ENCODE results near the gene FYB1.
A peak's percentile ranks its signal among the peaks of the same experiment; 100 is the strongest.
"Not testable (repeated sequence)": the region's sequence is repeated elsewhere in the genome, so short reads cannot be mapped to it uniquely, and the experiment has no call there.

Gene FYB1, protein sequence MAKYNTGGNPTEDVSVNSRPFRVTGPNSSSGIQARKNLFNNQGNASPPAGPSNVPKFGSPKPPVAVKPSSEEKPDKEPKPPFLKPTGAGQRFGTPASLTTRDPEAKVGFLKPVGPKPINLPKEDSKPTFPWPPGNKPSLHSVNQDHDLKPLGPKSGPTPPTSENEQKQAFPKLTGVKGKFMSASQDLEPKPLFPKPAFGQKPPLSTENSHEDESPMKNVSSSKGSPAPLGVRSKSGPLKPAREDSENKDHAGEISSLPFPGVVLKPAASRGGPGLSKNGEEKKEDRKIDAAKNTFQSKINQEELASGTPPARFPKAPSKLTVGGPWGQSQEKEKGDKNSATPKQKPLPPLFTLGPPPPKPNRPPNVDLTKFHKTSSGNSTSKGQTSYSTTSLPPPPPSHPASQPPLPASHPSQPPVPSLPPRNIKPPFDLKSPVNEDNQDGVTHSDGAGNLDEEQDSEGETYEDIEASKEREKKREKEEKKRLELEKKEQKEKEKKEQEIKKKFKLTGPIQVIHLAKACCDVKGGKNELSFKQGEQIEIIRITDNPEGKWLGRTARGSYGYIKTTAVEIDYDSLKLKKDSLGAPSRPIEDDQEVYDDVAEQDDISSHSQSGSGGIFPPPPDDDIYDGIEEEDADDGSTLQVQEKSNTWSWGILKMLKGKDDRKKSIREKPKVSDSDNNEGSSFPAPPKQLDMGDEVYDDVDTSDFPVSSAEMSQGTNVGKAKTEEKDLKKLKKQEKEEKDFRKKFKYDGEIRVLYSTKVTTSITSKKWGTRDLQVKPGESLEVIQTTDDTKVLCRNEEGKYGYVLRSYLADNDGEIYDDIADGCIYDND

DNA sequence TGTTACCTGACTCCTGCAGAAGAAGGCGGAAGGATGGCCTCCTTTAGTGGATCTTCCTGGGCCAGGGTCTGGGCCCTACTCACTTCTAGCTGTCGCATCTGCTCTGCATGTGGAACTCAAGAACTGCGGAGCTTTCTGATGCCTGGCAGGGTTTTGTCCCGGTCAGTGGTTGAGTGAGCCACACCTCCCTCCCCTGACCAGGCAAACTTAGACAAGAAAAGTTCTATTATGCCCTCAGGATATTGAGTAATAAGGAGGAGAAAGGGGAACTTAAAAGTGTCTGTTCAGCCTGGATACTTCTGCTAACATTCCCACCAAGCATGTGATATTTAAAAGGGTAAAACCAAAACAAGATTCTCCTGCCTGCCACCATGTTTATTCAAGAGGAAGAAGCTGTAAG, at the start of gene FYB1:
Gene FYB1, minus strand, starts transcription at position 127 of the 400 bp plus-strand sequence. CDS start 16,603 bp downstream, outside the sequence.
- peak; percentile 45 for DNase-seq (ENCODE audit: low spot score)

DNA sequence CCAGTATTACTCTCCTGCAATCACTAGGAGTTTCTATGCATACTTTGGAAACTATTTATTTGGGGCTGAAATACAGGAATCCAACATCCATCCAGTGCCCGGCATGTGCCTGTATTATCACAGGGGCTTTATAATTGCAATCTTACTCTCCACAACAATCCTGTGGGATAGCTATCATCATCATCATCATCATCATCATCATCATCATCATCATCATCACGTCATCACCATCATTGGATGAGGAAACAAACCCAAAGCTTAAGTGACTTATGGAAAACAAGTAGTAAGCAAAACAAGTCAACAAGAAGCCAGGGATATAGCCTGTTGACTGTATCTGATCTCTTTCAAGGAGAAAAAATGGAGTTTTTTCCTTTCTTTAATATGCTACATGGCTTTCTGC, 47.8 kb upstream of the FYB1 start:
- no peak for DNase-seq (ENCODE audit: low spot score)

DNA sequence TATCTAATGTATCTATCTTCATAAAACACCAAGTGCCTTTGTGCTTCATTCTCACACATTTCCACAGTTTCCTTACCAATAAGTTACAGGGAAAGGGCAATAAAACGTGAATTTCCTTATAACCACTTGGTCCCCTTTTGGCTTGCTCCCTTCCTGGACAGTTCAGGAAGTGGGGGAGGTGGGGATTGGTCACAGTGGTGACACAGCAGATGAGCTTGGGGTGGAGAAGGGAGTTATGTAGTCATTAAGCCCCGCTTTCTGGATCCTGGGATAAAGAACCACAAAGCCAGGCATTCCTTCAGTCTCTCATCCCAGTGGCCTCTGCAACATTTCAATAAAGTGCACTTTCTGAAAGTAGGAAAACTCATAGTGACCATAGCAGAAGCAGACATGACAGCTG, 47.1 kb upstream of the FYB1 start:
- DNase-seq (ENCODE audit: low spot score) = no peak

GRCh38 chr5:39264528-39264927, 45.2 kb upstream of the FYB1 start:
- no peak for DNase-seq (ENCODE audit: low spot score)

GRCh38 chr5:39262981-39263380, 43.6 kb upstream of the FYB1 start:
- DNase-seq (ENCODE audit: low spot score) = no peak

- DNase-seq (ENCODE audit: low spot score) = no peak
These were observed 40.7 kb upstream of the FYB1 start for GRCh38 chr5:39260095-39260494.

DNA sequence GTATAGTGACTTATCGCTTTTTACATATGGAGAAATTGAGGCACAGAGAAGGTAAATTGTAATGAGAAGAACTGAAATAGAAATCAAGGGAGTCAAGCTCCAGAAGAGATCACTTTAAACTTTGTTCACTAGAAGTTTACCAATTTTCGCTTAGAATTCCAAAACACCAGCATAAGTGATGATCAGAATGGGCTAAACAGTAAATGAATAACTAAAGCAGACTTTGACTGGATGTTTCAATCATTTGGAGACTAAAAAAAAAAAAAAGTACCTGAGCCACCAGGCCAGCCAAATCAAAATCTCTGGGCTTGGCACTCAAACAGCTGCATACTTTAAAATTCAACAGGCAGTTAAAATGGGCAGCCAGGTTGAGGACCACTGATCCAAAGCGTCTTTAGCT, 38.2 kb upstream of the FYB1 start:
- no peak for DNase-seq (ENCODE audit: low spot score)

DNA sequence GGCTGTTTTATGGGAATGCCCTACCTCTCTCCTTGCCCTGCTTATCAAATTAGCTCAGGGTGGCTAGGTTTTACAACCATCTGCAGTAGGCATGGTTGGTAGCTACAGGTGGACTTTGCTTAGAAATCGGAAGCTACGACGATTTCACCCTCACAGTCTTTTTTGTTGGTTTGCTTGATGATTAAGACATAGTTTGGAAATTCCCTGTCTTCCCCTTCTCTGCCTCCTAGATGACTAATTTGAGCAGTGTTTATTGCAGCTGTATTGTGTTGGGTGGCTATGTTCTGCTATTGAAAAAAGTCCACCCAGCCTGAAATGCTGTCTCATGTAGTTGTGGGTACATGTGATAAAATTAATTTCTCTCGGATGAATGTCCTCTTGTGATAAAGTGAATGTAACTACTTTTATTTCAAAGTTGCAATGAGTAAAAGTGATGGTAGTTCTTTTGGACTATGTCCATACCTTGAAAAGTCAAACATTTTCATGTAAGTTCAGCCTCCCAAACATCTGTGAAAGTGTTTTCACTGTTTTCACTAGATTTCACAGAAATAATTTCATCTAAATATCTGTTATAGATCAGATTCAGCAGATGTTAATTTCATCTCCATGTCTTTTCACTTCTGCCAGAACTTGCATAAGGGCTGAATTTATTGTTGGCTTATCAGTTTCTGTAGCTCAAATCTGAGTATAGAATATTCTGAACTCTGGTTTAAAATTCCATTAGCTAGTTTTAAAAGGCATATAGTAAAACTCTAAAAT, 37.3 kb upstream of the FYB1 start:
- DNase-seq (ENCODE audit: low spot score) = no peak

- no peak for DNase-seq (ENCODE audit: low spot score)
These were observed 36.0 kb upstream of the FYB1 start for GRCh38 chr5:39255406-39255805.

GRCh38 chr5:39254671-39255070, 35.3 kb upstream of the FYB1 start:
- no peak for DNase-seq (ENCODE audit: low spot score)

- no peak for DNase-seq (ENCODE audit: low spot score)
These were observed 33.8 kb upstream of the FYB1 start for GRCh38 chr5:39253196-39253595.

DNA sequence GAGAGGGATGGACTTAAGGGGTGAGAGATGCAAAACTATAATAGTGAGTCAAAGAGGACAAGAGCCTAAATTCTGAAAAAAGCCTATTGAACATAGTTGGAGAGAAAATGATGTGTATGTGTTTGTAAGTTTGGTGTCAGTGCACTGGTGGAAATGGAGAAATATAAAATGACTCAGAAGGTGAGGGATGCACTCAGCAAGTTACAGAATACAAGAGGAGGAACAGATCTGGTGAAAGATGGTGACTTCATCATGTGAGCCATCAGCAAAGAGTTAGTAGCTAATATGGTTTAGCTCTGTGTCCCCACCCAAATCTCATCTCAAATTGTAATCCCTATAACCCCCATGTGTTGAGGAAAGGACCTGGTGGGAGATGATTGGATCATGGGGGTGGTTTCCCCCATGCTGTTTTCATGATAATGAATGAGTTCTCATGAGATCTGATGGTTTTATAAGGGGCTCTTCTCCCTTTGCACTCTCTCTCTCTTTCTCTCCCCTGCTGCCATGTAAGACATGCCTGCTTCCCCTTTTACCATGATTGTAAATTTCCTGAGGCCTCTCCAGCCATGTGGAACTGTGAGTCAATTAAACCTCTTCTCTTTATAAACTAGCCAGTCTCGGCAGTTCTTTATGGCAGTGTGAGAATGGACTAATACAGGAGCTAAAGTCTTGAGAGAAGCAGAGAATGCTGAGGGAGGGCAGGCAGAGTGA, 30.4 kb upstream of the FYB1 start:
- DNase-seq (ENCODE audit: low spot score) = no peak

DNA sequence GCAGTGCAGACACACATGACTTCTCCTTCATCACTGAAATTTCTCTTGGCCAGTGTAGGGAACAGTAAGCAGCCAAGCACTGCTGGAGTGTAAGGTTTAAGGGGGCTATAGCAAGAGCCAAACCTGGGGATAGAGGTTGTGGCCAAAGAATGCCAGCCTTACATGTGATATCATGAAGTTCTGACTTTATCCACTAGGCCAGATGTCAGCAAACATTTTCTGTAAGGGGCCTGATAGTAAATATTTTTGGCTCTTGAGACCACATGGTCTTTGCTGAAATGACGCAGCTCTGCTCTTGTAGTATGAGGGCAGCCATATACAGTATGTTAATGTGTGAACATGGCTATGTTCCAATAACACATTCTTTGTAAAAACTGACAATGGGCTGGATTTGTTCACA, 29.7 kb upstream of the FYB1 start:
- no peak for DNase-seq (ENCODE audit: low spot score)

- no peak for DNase-seq (ENCODE audit: low spot score)
These were observed 21.4 kb upstream of the FYB1 start for GRCh38 chr5:39240750-39241149.

DNA sequence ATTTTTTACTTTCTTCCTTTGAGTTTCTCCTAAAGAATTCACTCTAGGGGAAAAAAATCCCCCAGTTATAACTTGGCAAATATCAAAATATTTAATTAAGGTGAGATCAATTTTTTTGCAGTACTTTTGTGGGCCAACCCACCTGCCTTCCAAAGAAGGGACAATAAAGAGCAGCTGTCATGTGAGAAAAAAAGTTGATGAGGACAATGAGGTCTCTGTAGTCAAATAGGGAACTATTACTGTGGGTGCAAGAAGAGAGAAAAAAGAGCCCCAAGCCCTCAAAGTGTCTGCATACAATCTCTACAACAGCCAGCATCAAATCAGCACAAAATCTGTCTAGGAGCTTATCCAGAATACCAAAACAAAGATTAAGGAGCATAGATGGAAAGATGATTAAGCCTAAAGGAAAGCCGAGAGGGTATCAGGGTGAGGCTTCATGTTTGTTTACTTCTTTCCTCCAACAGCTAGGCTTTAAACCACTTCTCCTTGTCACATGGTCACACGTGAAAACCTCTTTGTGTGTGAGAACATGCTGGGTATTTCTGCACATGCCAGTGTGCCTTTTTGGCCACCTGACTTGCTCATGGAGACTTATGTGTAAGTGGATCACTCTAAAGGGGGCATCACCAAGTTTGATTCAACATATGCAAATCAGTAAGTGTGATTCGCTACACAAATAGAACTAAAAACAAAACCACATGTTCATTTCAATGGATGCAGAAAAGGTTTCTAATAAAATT, 19.2 kb upstream of the FYB1 start:
- no peak for DNase-seq (ENCODE audit: low spot score)

DNA sequence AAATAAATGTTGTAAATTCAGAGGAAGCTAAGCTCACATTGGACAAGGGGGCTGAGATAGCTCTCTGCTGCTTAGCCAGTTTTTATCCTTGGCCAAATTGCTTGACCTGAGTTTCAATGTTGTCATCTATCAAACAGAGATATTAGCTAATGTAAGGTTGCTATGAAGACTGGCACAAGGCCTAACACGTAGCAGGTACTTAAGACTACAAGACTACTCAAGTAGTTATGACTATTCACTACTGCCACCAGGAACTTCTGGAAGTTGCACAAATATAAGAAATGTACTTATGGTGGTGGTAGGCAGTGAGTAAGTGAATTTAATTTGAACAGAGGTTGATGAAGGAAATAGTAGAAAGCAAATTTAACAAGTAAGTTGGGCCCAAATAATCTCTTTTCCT, 17.4 kb upstream of the FYB1 start:
- DNase-seq (ENCODE audit: low spot score) = no peak

DNA sequence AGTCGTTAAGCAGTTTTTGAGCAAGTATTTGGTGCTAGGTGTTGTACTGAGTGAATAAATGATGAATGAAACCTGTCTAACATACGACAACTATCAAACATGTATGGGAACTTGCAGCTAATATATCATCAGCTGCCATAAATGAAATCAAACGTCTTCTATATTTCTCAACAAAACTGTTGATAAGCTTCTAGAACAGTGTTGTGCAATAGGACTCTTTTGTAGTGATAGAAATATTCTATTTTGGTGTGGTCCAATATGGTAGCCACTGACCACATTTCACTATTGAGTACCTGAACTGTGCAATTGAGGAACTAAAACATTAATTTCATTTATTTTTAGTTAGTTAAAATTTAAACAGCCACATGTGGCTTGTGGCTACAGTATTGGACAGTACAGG, 16.3 kb upstream of the FYB1 start:
- no peak for DNase-seq (ENCODE audit: low spot score)

GRCh38 chr5:39234494-39234893, 15.1 kb upstream of the FYB1 start:
- DNase-seq (ENCODE audit: low spot score) = not testable (repeated sequence)

- DNase-seq (ENCODE audit: low spot score) = no peak
These were observed 14.4 kb upstream of the FYB1 start for GRCh38 chr5:39233783-39234182.

DNA sequence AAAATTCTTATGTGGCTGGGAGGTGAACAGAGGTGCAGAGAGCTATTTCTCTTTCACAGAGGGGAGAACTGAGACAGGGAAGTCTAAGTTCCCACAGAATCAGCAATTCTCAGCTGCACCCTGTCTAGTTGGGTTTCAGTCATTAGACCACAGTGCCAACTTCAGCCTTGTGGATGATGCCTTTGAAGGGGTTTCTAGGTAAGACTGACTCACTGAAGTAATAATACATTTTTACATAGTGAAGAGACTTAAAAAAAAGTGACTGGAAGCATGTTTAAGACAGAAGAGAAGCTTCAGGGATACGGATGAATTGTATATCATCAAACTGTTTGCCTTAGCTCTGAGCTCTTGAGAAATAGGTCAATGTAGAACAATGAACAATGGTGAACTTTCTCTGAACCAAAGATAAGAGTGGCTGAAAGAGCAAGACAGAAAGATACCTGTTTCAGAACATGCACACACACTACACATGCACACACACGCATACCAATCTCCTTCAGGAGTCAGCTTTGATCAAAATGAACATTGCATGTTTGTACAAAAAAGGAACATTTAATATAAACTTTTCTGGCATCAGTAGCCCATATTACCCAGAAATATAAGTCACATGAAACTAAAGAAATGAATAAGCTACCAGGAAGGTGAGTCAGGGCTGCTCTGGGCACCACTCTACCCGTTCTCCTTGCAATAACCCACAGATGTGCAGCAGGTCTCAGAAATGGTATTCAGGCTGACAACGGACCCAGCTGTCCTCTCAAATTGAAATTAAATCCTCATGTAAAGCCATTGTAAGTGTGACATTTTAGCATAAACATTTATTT, 12.6 kb upstream of the FYB1 start:
- DNase-seq (ENCODE audit: low spot score) = no peak
